Skeletal muscle tissue (tissue), 4 donors: Measurements from ENCODE around the gene GJD3. TPM values are rescaled to one million over a fixed set of nuclear protein-coding genes. Genes with fewer than 3 reads are reported as not detected.

ENCODE experiments used
- H3K27ac ChIP-seq: one replicate; pipeline ENCODE4 v1.7.0; 2013; ENCODE audit warnings: mild to moderate bottlenecking, low read depth, low read length, inconsistent platforms
- H3K27me3 ChIP-seq, 3 donors: one replicate each; pipeline ENCODE4 v1.7.0; 2013; ENCODE audit warnings: low read length in 3 of 3; ENCODE audit not compliant: control insufficient read depth in 3 of 3, insufficient read depth in 3 of 3
- H3K36me3 ChIP-seq, 3 donors: one replicate each; pipeline ENCODE4 v1.7.0; 2013; ENCODE audit warnings: low read length in 3 of 3; ENCODE audit not compliant: control insufficient read depth in 3 of 3, insufficient read depth in 3 of 3
- H3K4me1 ChIP-seq, 3 donors: one replicate each; pipeline ENCODE4 v1.7.0; 2013; ENCODE audit warnings: low read length in 3 of 3, mild to moderate bottlenecking in 3 of 3; ENCODE audit not compliant: control insufficient read depth in 3 of 3, insufficient read depth in 3 of 3
- H3K4me3 ChIP-seq, 3 donors: one replicate each; pipeline ENCODE4 v1.7.0; 2013; ENCODE audit warnings: low read length in 3 of 3
- H3K9ac ChIP-seq, 3 donors: one replicate each; pipeline ENCODE4 v1.7.0; 2013; ENCODE audit warnings: low read length in 3 of 3, mild to moderate bottlenecking in 3 of 3, moderate library complexity in 2 of 3, low read depth in 1 of 3
- H3K9me3 ChIP-seq, 3 donors: one replicate each; pipeline ENCODE4 v1.7.0; 2013; ENCODE audit warnings: low read length in 3 of 3; ENCODE audit not compliant: control insufficient read depth in 3 of 3
- total RNA-seq: library from RNA; depleted of rRNA; stranded (reverse); fragments of >200 nt; gene quantifications from one replicate; pipeline ENCODE4 v1.2.3, GENCODE V29; 2014
- donor health status: Osteomylitis.

Gene GJD3
- total RNA-seq, 1 donor from 2014 or later, result 0.52 TPM

DNA sequence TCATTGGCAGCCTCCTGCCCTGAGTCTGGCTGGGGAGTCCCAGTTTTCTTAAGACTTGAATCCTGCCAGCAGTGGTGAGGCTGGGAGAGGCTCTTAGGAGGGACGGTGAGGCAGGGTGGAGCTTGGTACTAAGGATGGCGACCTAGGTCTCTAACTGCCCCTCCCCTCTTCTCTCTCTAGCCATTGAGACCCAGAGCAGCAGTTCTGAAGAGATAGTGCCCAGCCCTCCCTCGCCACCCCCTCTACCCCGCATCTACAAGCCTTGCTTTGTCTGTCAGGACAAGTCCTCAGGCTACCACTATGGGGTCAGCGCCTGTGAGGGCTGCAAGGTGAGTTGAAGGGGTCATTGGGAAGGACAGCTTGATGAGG, 16.4 kb downstream of the GJD3 start:
- no peaks in the 10 kb centered on the region for H3K9me3 ChIP-seq
- no peaks in the 10 kb centered on the region for H3K27me3 ChIP-seq
- peaks cover 25 to 41% (median 33%) of the 10 kb centered on the region in 3 donors for H3K36me3 ChIP-seq
- peak overlapping the region; percentile 62 for H3K27ac ChIP-seq
- peak overlapping the region; percentile 11 to 45 (median 43) for H3K9ac ChIP-seq
- H3K4me1 ChIP-seq, result peaks cover 84 to 89% (median 88%) of the 10 kb centered on the region in 3 donors
- peak overlapping the region; percentile 6 to 54 (median 52) for H3K4me3 ChIP-seq

DNA sequence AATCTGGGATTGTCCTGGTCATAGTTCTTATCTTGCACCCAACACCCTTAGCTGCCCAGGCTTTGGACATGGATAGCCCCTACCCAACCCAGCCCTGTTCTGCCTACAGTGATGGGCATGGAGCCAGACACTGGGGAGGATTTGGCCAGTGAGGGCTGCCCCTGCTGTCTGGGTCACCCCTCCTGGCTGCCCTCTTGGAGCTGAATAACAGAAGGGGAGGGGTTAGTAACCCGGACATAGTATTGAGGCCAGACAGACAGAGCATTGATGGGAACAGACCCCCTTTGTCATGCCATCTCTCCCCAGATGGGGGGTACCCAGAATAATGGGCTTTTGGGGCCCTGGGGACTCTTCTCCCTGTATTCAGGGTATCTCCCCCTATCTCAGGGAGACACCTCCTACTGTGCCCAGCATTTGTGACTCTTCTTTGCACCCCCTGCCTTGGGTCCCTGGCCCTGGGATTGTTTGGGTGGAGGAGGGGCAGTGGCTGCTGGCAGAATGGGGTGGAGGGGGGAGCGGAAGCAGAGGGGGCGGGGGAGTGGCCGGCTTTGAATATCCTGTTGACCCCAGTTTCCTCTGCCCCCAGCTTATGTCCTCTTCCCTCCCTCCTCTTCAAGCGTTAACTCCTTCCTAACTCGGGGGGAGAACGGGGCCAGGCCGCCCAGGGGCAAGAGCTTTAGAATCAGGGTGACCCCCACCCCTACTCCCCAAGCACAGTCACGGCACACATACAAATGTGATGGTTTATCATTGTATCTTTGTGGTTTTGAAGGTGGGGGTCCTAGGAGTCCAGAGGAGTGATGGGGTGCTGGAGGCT, 17.0 kb downstream of the GJD3 start:
- peak overlapping the region; percentile 48 to 69 (median 59) for H3K9ac ChIP-seq
- H3K36me3 ChIP-seq, result peaks cover 19 to 35% (median 27%) of the 10 kb centered on the region in 3 donors
- peaks cover 89 to 94% (median 94%) of the 10 kb centered on the region in 3 donors for H3K4me1 ChIP-seq
- peak overlapping the region; percentile 68 for H3K27ac ChIP-seq
- H3K4me3 ChIP-seq, result peak overlapping the region; percentile 11 to 54 (median 52)
- H3K27me3 ChIP-seq, result no peaks in the 10 kb centered on the region
- H3K9me3 ChIP-seq, result no peaks in the 10 kb centered on the region

DNA sequence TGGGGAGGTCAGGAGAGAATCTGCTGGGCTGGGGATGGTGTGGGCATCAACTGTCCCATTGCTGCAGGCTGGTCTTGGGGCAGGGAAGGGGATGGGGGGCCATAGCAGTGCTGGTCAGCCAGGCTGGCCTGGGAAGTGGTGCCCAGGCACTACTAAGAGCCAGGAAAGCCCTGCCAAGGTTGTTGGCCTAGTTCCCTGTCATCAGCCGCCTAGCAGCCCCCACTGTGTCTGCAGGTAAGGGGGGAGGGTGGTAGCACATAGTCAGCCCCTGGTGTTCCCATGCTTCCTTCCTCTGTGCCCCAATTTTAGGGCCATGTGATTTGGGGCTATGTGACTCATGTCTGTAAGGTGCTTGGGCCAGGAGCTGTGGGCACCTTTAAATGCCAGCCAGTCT, 17.8 kb downstream of the GJD3 start:
- peak overlapping the region; percentile 68 for H3K27ac ChIP-seq

DNA sequence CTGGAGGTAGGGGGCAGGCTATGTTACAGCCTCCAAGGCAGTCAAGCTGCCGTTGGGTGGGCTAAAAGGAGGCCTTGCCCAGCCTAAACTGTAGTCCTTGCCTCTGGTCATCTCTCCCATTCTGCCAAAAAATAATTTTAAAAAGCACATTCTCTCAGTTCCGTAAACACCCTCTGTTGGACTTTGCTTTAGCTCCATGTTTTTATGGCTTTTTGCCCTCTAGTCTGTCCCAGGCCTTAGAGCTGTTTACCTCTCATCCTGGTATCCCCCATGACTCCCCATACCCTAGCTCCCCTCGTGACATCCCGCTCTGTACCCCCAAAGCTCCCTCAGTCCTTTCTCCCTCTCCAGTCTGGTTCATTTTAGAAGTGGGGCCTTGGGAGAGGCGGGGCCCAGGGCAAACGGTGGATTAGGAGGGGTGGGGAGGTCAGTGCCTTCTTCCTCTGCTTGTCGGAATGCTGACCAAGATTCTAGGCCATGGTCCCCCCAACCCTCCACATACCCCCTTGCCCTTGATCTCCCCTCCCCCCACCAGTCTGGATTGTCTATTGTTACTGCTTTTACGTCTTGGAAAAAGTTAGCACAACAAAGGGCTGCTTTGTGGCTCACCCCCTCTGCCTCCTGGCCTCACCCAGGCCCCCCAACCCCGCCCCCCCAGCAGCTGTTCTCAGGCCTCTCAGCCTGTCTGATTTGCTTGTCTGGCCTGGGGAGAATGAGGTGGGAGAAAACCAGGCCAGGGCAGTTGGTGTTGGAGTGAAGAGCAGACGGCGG, 18.4 kb downstream of the GJD3 start:
- H3K4me1 ChIP-seq, result peaks cover 80 to 88% (median 82%) of the 10 kb centered on the region in 3 donors
- no peaks in the 10 kb centered on the region for H3K27me3 ChIP-seq
- peak overlapping the region; percentile 66 to 81 (median 67) for H3K9ac ChIP-seq
- H3K9me3 ChIP-seq, result no peaks in the 10 kb centered on the region
- peak overlapping the region; percentile 79 to 87 (median 85) for H3K4me3 ChIP-seq
- peaks cover 12 to 21% (median 19%) of the 10 kb centered on the region in 3 donors for H3K36me3 ChIP-seq
- H3K27ac ChIP-seq, result peak overlapping the region; percentile 95

More for the DNA sequence above, 17.8 kb downstream of the GJD3 start:
- Histone ChIP-seq H3K9me3 (no peaks in the 10 kb centered on the region), H3K4me3 (peak overlapping the region; percentile 40 to 52 (median 51)), H3K9ac (peak overlapping the region; percentile 48 to 69 (median 57)), H3K27me3 (no peaks in the 10 kb centered on the region), H3K4me1 (peaks cover 82 to 89% (median 87%) of the 10 kb centered on the region in 3 donors), H3K36me3 (peaks cover 12 to 27% (median 20%) of the 10 kb centered on the region in 3 donors)

DNA sequence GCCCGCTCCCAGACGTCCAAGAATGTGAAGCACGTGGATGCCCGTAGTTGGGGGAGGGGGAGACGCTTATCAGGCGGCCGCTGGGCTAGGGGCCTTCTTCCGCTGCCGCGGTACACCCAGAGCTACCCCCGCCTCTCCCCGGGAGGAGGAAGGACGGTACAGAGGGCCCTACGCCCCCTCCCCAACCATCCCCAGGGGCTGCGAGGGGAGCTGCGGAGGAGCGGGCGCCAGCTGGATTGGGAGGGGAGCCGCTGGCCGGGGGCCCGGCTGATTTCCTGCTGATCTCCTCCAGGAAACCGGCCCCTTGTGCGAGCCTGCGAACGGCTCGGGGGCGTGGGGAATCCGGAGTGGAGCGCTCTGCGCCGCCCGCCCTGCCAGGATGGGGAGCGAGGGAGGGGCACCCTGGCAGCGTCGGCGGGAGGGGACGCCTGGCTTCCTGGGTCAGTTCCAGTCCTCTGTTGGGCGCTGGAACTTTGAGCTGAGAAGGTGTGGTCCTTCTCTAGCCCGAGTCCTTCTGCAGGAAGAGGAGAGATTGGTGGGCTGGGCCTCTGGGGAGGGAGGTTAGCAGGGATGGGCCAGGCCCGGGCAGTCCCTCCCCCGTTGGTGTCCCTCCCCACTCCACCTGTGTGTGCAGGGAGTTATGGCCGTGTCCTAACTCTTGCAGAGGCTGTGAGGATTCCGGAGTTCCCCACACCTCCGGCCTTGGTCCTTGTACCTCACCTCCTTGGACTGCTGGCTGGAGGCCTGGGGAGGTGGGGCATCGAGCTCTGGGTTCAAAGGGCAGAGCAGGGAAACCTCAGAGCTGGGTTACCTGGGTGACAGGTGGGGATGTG, 19.2 kb downstream of the GJD3 start:
- Histone ChIP-seq H3K27ac (peak overlapping the region; percentile 95), H3K4me1 (peaks cover 84 to 91% (median 88%) of the 10 kb centered on the region in 3 donors), H3K9me3 (no peaks in the 10 kb centered on the region), H3K9ac (peak overlapping the region; percentile 66 to 81 (median 67)), H3K4me3 (peak overlapping the region; percentile 79 to 87 (median 85)), H3K36me3 (peaks cover 12 to 20% (median 17%) of the 10 kb centered on the region in 3 donors), H3K27me3 (no peaks in the 10 kb centered on the region)

DNA sequence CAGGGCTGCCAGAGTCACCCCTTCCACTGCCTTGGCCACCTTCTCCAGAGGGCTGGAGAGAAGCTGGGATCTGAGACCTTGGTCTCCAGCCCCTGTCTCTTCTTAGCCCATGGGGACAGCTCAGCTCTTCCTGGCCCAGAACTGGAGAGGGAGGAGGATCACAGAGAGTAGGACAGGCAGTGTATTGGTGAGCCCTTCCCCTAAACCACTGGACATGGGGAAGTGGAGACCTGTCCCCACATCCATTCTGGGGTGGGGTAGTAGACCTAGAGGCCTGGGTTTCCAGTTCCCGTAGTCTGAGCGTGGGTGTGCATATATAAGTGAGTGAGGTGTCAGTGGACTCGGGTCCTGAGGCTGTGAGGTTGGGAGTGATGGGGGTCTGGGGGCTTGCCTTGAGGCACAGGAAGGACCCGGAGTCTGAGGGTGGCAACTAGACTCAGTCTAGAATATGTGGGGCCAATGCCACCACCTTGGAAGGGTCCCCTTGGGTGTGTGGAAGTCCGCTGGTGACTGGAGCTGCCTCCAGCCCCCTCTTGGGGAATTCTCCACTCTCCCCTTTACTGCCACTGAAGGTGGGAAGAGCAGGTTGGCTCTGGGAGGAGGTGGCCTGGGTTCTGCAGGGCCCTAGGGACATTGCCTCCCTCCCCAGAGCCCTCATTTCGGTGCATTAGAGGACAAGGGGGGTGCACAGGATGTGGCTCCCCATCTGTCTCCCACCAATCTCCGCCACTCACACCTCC, 19.9 kb downstream of the GJD3 start:
- Histone ChIP-seq H3K36me3 (peaks cover 6 to 12% (median 10%) of the 10 kb centered on the region in 3 donors), H3K9ac (peak overlapping the region; percentile 66 to 81 (median 71)), H3K4me1 (peaks cover 84 to 91% (median 87%) of the 10 kb centered on the region in 3 donors), H3K27me3 (no peaks in the 10 kb centered on the region), H3K4me3 (peak overlapping the region; percentile 79 to 87 (median 85)), H3K27ac (peak overlapping the region; percentile 95), H3K9me3 (no peaks in the 10 kb centered on the region)

DNA sequence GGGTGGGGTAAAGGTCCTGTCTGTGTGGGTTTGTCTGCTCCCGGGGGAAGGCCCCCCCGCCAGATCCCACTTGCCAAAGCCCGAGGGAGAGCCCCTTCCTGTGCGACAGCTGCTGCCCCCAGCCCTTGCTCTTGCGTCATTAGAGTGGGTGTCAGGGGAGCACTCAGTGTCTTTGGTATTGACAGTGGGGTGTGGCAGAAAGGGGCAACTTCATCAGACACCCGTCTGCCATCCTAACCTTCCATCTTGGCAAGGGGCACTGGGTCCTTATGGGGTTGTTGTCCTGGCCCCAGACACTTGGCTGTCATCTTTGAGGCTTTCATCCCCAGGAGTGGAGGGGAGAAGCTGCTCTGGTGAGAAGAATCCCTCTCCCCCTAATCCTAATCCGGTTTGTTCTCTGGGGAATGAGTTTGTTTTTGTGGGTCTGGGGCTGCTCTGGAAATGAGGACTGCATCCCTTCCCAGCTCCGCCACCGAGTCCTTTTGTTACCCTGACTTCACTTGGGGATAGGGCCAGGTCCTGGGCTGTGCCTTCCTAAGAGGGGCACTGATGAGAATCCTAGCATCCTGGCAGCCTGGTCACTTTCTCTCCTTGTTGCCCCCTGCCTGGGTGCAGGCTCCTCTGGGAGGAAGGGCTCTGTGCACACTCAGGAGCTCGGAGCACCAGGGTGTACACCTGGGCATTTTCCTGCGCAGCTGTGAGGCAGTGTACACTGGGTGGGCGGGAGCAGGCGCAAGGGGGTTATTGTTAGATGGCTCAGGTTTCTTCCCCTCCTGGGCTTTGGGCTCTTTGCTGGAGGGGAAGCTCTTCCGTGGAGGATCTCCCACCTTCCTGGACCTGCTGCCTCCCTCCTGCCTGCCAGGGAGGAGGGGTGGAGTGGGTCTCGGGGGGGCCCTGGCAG, 21.1 kb downstream of the GJD3 start:
- peak overlapping the region; percentile 95 for H3K27ac ChIP-seq
- peaks cover 82 to 88% (median 83%) of the 10 kb centered on the region in 3 donors for H3K4me1 ChIP-seq
- peak overlapping the region; percentile 71 to 81 (median 80) for H3K9ac ChIP-seq
- H3K27me3 ChIP-seq, result no peaks in the 10 kb centered on the region
- no peaks in the 10 kb centered on the region for H3K9me3 ChIP-seq
- peak overlapping the region; percentile 79 to 87 (median 85) for H3K4me3 ChIP-seq
- peaks cover 0 to 3% (median 2%) of the 10 kb centered on the region in 3 donors for H3K36me3 ChIP-seq

DNA sequence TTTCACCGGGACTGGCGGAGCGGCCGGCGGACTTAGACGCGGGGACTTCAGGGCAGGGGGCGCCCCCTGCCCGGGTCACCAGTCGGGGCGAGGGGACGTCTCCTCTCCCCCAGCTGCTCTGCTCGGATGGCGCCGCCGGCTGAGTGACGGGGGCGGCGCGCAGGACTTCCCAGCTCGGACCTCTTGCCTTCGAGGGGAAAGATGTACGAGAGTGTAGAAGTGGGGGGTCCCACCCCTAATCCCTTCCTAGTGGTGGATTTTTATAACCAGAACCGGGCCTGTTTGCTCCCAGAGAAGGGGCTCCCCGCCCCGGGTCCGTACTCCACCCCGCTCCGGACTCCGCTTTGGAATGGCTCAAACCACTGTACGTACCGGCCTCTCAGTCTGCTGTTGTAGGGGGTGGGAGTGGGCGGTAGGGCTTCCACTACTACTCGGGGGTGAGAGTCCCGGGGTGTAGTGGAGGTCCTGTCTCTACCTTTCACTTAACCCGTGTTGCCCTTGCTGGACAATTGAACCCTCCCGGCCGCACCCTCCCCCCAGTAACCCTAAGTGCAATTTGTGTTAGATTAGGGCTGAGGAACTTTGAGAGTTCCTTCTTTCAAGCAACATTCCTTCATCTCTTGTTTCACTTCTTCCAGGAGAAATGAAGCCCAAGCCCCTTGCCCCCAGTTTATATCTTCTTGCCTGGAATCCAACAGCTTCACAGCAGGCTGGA, 21.9 kb downstream of the GJD3 start:
- Histone ChIP-seq H3K9me3 (no peaks in the 10 kb centered on the region), H3K4me1 (peaks cover 80 to 88% (median 81%) of the 10 kb centered on the region in 3 donors), H3K27me3 (no peaks in the 10 kb centered on the region), H3K36me3 (peaks cover 0 to 2% (median 0%) of the 10 kb centered on the region in 3 donors), H3K27ac (peak overlapping the region; percentile 95), H3K9ac (peak overlapping the region; percentile 71 to 81 (median 80)), H3K4me3 (peak overlapping the region; percentile 79 to 87 (median 85))
